GM19025 (cell line): ENCODE results near the gene CAMTA1.

Experiments used
- ATAC-seq: cut with Tn5 transposase; IDR thresholded peaks from one replicate; pipeline ENCODE4 v1.9.1; 2021; ENCODE audit warnings: mild to moderate bottlenecking, low read depth, moderate library complexity; ENCODE audit not compliant: unreplicated experiment

The CAMTA1 gene

DNA sequence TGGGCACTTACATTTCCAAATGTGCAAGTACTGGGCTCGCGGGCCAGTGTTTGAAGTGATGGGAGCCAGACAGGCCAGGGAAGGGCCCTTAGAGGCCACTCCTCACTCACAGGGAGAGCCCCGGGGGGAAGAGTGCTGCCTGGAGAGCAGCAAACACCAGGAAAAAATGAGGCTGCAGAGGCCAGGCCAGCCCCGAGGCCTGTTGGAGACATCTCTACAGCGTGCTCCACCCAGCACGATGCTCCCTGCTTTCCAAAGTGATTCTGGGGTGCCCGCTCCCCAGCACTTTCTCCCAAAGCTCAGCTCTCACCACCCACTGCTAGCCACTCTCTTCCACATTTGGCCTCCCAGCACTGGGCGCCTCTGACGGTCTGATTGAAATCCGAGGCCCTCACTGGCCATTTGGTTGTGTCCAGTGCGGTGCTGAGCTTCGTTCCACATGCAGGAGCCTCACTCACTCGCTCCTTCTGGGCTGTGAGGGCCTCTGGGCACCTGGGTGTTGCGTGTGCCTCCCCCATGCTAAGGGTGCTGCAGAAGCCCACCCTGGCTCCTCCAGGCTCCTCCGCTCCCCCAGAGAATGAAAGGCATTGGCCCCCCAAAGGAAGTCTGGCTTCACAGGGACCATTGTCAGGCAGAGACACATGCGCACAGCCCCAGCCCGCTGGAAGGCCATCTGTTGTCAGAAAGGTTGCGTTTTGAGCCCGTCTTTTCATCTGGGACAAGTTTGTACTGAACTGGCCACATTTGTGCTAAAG, 600.4 kb downstream of the CAMTA1 start:
- no peak for ATAC-seq

DNA sequence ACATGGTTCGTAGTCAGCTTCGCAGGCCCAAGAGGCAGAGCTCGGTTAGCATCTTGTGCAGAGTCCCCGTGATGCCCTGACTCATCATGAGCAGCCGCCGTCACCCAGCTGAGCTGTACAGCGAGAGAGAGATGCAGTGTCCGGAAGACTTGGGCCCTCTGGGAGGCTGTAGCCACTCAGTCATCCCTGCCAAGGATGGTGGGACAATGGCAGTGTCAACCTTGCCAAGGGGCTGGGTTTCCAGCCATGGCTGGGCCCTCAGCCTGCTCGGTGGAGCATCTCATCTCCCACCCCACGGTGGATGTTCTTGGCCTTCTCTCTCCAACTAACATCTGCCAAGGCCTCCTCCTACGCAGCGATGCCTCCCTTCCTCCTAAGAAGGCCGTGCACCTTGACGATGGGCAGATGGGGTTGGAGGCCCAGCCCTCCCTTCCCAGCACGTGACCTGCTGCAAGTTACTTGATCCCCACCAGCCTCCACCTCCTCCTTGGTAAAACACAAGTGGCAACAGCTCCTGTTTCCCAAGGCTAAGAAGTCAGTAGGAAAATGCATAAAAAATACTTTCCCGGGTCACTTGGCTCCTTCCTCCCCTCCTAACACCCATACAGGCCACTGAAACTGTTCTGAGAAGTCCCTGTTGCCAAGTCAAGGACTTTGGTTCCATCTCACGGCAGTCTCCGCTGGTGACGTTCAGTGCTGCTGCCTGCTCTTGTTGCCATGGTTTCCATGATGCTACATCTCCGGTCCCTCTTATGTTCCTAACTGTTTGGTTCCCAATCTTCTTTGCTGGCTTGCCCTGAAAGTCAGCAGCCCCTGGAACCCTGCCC, 601.2 kb downstream of the CAMTA1 start:
- ATAC-seq: no peak

DNA sequence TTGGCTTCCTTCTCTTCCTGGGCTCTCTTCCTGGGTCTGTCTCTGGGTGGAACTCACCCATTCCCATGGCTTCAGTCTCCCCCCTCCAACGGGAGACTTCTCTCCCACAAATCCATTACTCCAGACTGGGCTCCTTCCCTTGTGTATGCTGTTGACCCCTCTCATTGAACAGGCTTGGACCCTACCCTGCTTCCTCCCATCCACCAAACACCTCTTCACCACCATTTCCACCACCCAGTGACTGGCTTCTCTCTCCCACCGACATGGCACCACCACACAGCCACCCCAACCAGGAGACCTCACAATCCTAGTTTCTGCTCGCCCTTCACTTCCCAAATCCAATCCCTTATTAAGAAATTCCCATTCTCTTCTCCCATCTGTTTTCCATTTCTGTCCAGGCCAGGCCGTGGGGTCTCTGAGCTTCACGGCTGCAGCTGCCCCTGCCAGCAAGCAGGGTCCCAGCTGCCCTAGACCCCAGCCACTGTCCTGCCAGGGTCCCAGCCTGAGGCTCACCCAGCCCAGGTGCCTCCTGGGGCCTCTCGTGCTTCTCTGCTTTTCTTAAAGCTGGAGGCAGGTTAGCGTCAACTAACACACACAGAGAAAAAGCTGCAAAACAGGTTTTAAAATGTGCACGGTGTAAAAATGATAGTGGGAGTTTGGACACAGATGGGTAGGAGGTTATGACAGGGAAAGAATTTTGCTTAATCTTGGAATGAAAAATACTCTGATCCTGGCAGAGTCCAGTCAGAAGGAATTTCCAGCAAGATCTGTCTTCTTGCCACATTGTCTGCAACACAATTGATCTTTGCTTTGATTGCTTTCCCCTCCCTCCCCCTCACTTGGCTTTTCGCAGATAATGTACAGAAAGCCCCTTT, 602.0 kb downstream of the CAMTA1 start:
- ATAC-seq: no peak

DNA sequence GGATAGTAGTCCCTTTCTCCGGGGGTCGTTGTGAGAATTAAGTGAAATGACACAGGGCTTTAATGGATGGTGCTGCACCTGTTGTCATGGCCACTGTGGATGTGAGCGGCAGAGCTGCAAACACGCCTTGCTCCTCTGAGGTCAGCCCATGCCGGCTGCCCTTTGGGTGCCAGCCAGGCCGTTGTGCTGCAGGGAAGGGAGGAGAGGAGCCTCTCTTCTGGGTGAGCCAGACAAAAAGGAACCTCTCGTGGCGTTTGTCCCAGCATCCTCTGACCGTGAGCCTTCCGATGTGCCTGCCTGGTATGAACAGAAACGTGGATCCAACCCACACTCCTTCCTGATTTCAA, 602.9 kb downstream of the CAMTA1 start:
- ATAC-seq: no peak

DNA sequence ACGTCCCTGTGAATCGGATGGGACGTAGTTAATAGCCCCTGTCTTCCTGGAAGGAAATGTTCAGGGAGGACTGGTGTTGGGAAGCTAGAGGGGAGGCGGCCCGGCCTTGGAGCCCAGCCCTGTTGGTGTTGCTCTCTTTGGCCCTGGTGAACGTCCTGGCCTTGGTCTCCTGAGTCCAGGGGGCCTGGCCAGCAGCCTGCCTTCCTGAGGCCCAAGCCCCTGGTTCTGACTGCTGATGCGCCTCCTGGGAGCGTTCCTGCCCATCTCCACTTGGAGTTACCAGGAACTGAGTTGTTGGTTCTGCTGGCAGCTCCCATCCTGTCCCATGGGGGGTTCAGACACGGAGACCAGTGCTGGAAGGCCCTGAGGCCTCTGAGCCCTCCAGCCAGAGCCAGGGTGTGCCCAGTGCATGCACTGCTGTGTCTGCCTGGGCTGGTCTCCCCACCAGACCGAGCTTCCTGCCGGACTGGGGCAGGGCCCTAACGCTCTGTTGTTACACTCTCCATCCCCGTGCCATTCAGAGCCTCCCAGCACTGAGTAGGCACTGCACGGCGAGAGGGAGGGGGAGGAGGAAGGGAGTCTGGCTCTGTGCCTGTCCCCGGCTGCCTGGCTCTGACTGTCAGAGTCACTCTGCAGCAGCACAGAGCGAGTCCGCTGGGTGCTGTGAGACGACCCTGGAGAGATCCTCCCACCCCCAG, 603.4 kb downstream of the CAMTA1 start:
- no peak for ATAC-seq

DNA sequence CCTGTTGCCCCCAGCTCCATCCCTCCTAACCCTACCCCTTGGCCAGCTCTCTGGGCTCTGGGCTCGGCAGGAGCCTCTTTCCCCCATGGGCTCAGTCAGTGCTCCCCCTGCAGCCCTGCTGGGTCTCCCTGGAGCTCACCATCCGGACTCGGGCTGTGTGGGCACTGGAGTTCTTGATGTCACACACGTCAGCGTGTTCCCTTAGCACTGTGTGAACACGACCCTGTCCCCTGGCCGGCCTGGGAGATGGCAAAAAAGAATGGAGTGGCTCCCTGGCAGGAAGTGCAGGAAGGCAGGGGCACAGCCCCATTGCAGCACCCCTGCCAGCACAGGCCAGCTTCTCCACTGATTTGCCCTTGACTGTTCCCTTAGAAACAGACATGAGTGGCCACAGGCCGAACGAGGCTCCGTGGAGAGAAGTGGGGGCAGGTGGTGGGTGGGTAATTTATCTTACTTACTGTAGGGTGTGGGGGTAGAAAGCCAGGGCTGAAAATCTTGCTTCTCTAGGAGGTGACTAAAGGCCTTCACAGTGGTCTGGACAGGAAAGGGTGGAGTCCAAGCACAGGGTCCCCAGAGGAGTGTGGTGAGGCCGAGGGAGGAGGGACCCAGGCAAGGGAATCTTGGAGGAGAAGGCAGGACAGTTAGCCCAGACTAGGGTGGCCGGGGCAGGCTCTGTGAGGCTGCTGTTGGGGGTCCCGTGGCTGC, 604.1 kb downstream of the CAMTA1 start:
- no peak for ATAC-seq

DNA sequence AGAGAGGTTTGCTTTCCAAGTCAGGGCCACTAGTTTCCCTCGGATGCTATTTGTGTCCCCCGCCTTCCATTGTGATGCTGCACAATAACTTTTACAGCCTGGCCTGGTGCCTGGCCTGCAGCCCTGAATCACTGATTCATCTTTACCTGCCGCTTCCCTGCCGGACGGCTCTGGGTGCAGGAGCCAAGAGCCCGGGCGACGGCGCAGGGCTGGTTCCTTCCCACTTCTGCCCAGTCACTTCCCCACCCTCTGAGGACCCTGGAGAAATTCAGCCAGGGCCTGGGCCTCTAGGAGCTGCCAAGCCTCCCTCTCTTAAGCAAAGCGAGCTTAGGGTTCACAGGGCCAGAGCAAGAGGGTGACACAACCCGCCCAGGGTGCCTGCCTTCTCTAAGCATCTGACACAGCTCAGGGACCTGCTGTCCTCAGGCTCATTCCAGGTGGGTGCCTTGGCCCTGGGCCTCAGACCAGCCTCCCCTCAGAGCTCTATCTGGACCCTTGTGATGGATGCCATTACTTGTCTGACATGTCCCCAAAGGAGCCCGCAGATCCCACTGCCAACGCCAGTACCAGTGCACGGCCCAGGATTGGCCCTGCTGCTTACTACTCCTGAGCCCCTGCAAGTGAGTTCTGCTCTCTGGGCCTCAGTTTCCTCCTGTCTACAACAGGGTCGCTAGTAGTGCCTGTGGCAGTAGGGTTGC, 604.8 kb downstream of the CAMTA1 start:
- no peak for ATAC-seq

DNA sequence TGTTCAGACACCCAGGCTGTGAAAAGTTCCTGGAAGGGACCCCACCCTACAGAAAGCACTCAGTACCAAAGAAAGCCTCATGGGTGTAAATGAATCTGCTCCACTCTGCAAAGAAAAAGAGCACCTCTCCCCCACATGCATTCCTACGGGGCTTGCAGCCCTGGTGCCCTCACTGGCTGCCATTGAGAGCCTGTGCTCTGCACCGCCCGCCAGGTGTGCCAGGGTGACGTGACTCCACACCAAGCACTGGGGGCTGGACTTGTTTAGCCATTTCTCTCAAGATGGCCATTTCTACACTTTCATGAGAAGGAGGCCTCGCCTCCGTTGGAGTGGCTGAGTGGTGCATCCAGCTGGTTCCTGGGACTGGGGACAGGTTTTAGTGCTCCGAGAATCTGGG, 605.3 kb downstream of the CAMTA1 start:
- no peak for ATAC-seq

DNA sequence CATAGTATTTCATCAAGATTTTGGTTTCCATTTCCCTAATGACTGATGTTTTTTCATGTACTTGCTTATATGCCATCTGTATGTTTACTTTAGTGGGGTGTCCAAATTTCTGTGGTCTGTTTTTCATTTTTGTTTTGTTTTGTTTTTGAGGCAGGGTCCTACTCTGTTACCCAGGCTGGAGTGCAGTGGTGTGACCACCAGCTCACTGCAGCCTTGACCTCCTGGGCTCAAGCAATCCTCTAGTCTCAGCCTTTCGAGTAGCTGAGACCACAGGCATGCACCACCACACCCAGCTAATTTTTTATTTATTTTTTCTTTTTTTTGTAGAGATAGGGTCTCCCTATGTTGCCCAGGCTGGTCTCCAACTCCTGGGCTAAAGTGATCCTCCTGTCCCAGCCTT, 607.9 kb downstream of the CAMTA1 start:
- no peak for ATAC-seq

DNA sequence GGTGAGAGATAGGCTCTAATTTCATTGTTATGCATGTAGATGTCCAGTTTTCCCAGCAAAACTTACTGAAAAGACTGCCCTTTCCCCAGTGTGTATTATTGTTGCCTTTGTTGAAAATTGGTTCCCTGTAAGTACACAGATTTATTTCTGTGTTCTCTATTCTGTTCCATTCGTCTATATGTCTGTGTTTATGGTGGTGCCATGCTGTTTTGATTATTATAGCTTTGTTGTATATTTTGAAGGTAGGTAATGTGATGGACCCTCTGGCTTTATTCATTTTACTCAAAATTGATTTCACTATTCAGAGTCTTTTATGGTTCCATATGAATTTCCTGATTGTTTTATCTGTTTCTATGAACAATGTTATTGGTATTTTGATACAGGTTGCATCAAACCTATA, 610.0 kb downstream of the CAMTA1 start:
- ATAC-seq: no peak

DNA sequence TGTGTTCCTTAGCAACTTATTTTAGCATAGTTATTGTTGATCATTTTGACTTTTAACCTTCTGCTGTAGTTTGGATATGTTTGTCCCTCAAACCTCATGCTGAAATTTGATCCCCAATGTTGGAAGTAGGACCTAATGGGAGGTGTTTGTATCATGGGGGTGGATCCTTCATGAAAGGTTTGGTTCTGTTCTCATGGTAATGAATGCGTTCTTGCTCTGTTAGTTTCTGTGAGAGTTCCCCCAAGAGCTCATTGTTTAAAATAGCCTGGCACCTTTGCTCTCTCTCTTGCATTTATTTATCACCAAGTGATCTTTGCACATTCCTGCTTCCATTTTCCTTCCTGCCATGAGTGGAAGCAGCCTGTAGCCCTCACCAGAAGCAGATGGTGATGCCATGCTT, 613.7 kb downstream of the CAMTA1 start:
- no peak for ATAC-seq

DNA sequence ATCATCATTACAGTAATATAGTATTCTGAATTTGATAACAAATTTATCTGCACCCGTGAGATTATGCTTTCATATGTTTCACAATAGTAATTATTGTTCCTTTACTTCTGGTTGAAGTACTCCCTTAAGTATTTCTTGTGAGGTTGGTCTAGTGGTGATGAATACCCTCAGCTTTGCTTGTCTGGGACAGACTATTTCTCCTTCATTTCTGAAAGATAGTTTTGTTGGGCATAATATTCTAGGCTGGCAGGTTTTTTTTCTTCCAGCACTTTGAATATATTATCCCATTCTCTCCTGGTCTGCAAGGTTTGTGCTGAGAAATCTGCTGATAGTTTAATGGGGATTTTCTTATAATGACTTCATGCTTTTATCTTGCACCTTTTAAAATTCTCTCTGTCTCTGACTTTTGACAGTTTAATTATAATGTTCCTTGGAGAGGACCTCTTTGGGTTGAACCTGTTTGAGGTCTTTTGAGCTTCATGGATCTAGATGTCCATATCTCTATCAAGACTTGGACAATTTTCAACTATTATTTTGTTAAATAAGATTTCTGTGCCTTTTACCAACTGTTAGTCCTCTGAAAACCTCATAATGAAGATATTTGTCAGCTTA, 614.4 kb downstream of the CAMTA1 start:
- ATAC-seq: no peak

DNA sequence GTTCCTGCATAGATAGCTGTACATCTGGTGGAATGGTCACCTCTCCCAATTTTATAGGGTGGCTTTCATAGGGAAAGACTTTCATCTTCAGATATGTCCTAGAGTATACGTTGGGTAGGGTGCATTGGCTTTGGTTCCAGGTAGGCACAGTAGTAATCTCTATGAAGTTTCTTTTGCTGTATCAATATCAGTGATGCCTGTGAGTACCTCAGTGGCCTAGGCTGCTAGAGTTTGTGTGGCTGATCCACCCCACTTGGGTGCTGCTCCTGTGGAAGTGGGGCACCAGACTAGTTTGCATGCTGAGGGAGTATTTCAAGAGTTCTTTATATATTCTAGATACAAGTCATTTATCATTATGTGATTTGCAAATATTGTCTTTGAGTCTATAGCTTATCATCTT, 615.3 kb downstream of the CAMTA1 start:
- no peak for ATAC-seq

DNA sequence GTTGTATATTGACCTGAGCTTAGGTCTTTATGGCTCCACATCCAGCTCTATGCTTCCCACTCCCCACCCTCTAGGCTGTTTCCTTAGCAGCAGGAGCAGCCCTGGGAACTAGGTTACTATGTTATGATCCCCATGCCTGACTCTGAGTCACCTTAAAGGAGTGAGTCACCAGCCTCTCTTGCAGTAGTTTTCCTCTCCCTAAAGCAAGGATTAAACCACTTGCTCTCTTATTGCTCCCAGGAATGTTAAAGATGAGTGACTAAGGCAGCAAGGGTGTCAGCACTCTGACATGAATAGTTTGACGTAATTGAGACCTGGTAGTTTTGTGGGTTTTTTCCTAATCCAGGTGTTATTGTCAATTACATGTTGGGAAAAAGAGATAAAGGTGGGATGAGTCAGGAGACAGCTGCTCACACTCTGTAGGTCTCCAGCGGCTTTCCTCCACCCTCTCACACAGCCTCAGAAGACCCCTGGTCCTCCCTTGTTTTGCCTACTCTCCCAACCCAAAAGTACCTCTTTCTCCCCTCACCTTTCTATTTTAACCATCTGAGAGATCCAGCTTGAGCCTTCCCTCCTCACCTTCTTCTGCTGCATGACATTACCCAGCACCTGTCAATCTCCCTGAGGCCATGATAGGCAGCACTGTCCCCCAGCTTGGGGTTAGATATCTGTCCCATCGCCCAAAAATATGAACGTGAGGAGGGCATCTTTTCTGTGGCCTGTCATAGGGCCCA, 616.7 kb downstream of the CAMTA1 start:
- ATAC-seq: no peak

DNA sequence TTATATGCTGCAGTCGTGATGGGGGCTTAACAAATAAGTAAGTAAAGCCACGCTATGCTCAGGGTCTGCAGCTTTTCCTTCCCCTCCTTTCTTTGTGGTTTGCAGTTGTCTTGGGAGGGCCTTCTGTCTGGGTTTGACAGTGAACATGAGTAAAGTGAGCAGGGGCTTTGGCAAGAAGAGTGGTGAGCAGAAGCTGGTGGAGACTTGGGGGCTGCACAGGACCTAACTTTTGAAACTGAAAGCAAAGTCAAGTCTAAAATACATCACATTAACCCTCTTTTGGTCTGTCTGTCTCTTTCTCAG, 617.2 kb downstream of the CAMTA1 start:
- no peak for ATAC-seq

DNA sequence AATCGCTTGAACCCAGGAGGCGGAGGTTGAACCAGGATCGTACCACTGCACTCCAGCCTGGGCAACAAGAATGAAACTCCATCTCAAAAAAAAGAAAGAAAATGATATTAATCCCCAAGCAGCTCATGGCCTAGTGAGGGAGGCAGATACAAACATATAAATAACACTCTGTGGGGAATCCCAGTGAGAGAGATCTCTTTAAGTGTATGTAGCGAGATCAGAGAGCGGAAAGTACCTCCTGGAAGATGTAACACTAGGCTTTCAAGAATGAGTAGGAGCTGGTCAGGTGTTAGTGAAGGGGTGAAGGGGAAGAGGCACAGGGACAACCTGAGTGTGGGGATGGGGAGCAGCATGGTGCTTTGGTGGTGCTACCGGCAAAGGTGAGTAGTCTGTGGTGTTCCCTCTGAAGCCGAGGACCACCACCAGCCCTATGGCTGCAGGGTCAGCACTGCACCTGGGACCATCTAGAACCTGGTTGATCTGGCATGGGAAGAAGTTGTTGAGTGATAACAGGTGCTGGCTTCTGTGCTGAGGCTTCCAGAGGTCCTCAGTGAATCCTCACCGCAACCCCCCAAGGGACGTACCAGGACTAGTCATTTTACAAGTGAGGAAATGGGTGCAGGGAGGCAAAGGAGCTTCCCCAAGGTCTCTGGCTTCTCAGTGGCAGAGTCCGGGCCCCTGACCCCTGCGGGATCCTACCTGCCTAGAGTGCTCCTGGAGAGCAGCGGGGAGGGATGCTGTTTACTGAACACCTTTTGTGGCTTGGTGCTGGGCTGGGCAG, 618.2 kb downstream of the CAMTA1 start:
- ATAC-seq: no peak

DNA sequence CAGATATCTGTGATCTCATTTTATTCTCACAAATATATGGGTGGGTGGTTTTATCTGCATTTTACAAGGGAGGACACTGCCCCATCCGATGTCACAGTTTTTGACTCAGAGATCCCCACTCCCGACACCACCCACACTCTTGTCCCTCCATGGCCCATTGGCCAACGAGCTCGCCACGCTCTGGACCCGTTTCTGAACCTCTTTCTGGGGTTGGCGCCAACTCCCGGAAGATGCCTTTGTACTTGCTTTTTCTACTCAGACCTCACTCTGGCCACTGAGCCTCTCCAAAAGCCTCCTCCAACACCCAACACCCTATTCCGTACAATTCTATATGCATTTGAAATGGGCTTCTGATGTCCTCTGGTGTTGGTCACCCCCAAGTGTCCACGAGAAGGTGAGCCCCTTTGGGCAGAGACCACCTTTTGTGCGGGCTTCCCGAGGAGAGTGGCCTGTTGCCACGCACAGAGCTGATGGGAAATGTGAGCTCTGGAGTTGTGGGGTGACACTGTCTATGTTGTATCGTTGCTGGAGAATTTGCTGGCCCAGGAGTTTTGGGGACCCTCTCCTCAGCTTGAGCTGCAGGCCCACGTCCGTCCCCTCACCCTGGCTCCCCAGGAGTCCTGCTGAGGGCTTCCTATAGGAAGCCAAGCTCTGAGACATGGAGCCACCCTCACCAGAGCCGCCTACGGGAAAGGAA, 618.9 kb downstream of the CAMTA1 start:
- no peak for ATAC-seq
